ENCODE results near the gene RBM33.
A peak's percentile ranks its signal among the peaks of the same experiment; 100 is the strongest.

GRCh38 chr7:155815332-155816191 lies 171.1 kb downstream of the RBM33 start:
- peak; percentile 93 for TF ChIP-seq CTCF (IDR thresholded peaks at IDR 0.05)
- no peak for TF ChIP-seq POLR2AphosphoS5 (IDR thresholded peaks at IDR 0.05; ENCODE audit: low read depth, low read length)
